Body of pancreas (tissue), 4 donors: ENCODE results near the gene ARHGEF17.

Source experiments
- CTCF ChIP-seq, 7 experiments: fragments of 450-650 bp in 4 of 7; fragments of 200-600 bp in 3 of 7; sonication (generic) in 3 of 7; IDR thresholded peaks; one replicate each; pipeline ENCODE4 v1.5.1; 2016 to 2019; ENCODE audit warnings: antibody characterized with exemption in 7 of 7
- POLR2A ChIP-seq, 3 donors: fragments of 450-650 bp; IDR thresholded peaks; one replicate each; pipeline ENCODE4 v1.6.1; 2016; ENCODE audit warnings: antibody characterized with exemption in 3 of 3, mild to moderate bottlenecking in 2 of 3

- no peak for TF ChIP-seq CTCF (IDR thresholded peaks at IDR 0.05)
- TF ChIP-seq POLR2A (IDR thresholded peaks at IDR 0.05), result no peak
Observed at GRCh38 chr11:73287400-73288101, 20.5 kb upstream of the ARHGEF17 start.
